Measurements from ENCODE around the gene STRADA. TPM values are rescaled to one million over a fixed set of nuclear protein-coding genes. Genes with fewer than 3 reads are reported as not detected.

Gene STRADA
- total and polyA plus RNA-seq, 3 donors from 2014 or later, result 55.3 to 142 (median 78.7) TPM

GRCh38 chr17:63675607-63676546, 65.7 kb downstream of the STRADA start:
- Histone ChIP-seq H3K36me3 (ENCODE audit: low read depth, missing control alignments) (no peaks in the 10 kb centered on the region), H3K27me3 (no peaks in the 10 kb centered on the region), H3K27ac (peak overlapping the region in 1 of 2 donors; percentile 62), H3K9me3 (no peaks in the 10 kb centered on the region), H3K4me3 (no peak overlapping the region), H3K4me1 (peaks cover 21% of the 10 kb centered on the region)
- intact Hi-C loops (cut with DNase I; ENCODE audit: low total_unique reads), result no loop called here
- TF ChIP-seq CTCF (IDR thresholded peaks at IDR 0.05) (no peak), POLR2A (IDR thresholded peaks at IDR 0.05) (no peak)
- DNase-seq, result peak; percentile 84
- 47 to 48% methylated on average over 5 to 6 of the region's 6 CpGs for WGBS, 2 donors

- H3K4me3 ChIP-seq, result no peak overlapping the region
- H3K4me1 ChIP-seq, result peaks cover 21% of the 10 kb centered on the region
- TF ChIP-seq POLR2A (IDR thresholded peaks at IDR 0.05), result no peak
- TF ChIP-seq CTCF (IDR thresholded peaks at IDR 0.05), result no peak
- 16 to 49% methylated on average over 4 of the region's 4 CpGs for WGBS, 2 donors
- intact Hi-C loops (cut with DNase I; ENCODE audit: low total_unique reads), result no loop called here
- no peak for DNase-seq
- H3K36me3 ChIP-seq (ENCODE audit: low read depth, missing control alignments), result no peaks in the 10 kb centered on the region
- no peaks in the 10 kb centered on the region for H3K27me3 ChIP-seq
- H3K9me3 ChIP-seq, result no peaks in the 10 kb centered on the region
- H3K27ac ChIP-seq, result peak overlapping the region in 1 of 2 donors; percentile 62
Observed at GRCh38 chr17:63675231-63675606, 66.4 kb downstream of the STRADA start.

- intact Hi-C loops (cut with DNase I; ENCODE audit: low total_unique reads), result no loop called here
- Histone ChIP-seq H3K36me3 (ENCODE audit: low read depth, missing control alignments) (no peaks in the 10 kb centered on the region), H3K27ac (no peak overlapping the region)
Observed at GRCh38 chr17:63672856-63673255, 68.7 kb downstream of the STRADA start.

GRCh38 chr17:63665527-63666214, 75.9 kb downstream of the STRADA start:
- Histone ChIP-seq H3K36me3 (ENCODE audit: low read depth, missing control alignments) (no peaks in the 10 kb centered on the region), H3K9me3 (no peaks in the 10 kb centered on the region), H3K27ac (peak overlapping the region in 1 of 2 donors; percentile 13), H3K4me3 (no peak overlapping the region), H3K27me3 (no peaks in the 10 kb centered on the region), H3K4me1 (no peaks in the 10 kb centered on the region)
- TF ChIP-seq POLR2A (IDR thresholded peaks at IDR 0.05) (no peak), CTCF (IDR thresholded peaks at IDR 0.05) (no peak)
- intact Hi-C loops (cut with DNase I; ENCODE audit: low total_unique reads), result no loop called here
- 50 to 59% methylated on average over 5 of the region's 5 CpGs for WGBS, 2 donors
- no peak for DNase-seq

More at GRCh38 chr17:63672856-63673255, 68.7 kb downstream of the STRADA start:
- no peak for TF ChIP-seq POLR2A (IDR thresholded peaks at IDR 0.05)
- 97 to 98% methylated on average over 2 of the region's 2 CpGs for WGBS, 2 donors
- H3K27me3 ChIP-seq, result no peaks in the 10 kb centered on the region
- H3K4me3 ChIP-seq, result no peak overlapping the region
- no peak for DNase-seq
- no peaks in the 10 kb centered on the region for H3K9me3 ChIP-seq
- peaks cover 21% of the 10 kb centered on the region for H3K4me1 ChIP-seq

- Histone ChIP-seq H3K9me3 (no peaks in the 10 kb centered on the region), H3K27ac (no peak overlapping the region), H3K4me1 (no peaks in the 10 kb centered on the region), H3K36me3 (ENCODE audit: low read depth, missing control alignments) (no peaks in the 10 kb centered on the region), H3K27me3 (no peaks in the 10 kb centered on the region), H3K4me3 (no peak overlapping the region)
- intact Hi-C loops (cut with DNase I; ENCODE audit: low total_unique reads), result no loop called here
- no peak for DNase-seq
- WGBS, 2 donors, result 91 to 96% methylated on average over 3 of the region's 3 CpGs
- TF ChIP-seq POLR2A (IDR thresholded peaks at IDR 0.05) (no peak), CTCF (IDR thresholded peaks at IDR 0.05) (no peak)
Observed at GRCh38 chr17:63659850-63660249, 81.7 kb downstream of the STRADA start.
